Cerebellar nuclear complex (tissue), 1 donor: ENCODE measurements around the gene SLC4A11.
A peak's percentile ranks its signal among the peaks of the same experiment; 100 is the strongest.

Experiments used
- DNase-seq, 2 experiments: peaks; one replicate each; lab custom pipeline; 2025; lab: John Stamatoyannopoulos, UW

Gene SLC4A11

DNA sequence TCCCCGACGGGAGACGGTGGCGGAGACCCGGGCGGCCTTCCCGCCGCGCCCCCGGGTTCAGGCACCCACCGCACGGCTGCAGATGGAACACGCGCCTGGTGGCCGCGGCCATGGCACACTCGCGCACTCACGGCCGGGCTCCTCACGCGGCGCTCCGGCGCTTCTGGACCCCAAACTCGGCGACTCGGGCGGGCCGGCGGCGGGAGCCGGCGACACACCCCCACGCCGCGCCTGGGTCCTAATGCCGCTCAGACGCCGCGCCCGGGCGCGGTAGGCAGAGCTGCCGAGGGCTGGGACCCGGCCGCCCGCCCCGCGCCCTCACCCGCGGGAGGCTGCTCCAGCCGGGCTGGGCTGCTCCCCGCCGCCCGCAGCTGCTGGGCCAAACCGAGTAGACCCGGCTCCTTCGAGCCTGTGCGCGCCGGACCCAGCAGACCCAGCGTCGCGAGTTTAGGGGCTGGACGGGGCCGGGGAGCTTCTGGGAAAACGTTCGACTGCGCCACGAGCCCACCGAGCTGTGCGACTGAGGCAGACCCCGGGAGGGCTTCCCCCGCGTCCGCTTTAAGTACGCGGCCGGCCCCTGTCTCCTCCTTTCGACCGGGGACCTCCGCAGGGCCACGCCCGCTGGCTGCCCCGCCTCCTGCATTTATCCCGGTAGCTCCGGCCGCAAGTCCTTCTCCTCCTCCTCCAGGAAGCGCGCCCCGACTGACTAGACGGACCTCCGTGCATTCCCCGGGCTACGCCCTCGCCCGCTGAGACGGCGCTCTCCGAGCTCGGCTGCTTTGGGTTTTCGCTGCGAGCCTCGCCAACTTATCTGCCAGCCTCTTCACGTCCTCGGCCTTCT lies at the start of gene SLC4A11:
Gene SLC4A11 (minus strand): TSS at position 165 of the 841 bp plus-strand sequence. CDS start 53 bp downstream, at position 112.
- DNase-seq = no peak

DNA sequence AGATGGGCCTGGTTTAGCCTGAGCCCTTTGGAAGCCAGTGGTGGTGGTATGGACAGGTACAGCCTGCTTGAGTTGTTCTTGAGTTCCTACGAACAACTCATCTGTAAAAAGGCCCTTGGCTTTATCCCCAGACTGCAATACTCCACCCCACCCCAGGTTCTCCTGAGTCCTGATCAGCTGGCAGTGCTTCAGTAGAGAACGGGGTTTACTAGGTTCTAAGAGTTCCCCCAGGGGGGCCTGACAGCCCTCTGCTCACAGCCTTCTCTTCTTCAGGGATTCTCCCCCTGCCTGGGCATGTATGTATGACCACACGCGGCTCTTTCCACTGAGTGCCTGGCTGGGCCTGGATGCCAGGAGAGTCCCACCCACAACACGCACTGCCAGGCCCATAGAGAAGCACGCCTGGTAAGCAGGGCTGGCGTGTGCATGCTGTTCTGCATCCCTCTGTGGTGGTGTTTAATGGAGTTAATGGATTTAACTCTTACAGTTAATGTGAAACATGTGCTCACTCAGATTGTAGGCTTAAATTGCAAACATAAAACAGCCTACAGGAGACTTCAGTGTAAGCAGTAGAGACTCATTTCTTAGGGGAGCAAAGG lies 44.3 kb upstream of the SLC4A11 start:
- DNase-seq = no peak

- no peak for DNase-seq
These were observed 43.6 kb upstream of the SLC4A11 start for GRCh38 chr20:3282271-3283221.

- DNase-seq = no peak
These were observed 42.4 kb upstream of the SLC4A11 start for GRCh38 chr20:3281437-3281836.

DNA sequence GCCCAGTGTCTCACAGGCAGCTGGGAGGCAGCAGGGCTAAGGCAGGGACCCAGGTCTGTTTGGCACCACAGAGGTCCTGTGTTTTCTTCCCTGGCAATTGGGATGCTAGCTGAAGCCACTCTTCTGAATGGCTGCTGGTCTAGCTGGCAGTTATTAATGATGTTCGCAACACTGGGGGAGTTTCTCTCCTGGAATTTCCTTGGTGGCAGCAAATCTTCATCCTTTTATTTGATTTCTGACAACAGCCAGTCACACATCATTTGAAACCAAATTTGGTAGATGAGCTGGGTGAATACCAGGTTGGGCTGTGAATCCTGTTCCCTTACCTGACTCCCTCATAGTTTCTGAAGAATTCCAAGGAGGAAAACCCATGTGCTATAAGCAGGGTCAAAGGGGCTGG lies 40.8 kb upstream of the SLC4A11 start:
- no peak for DNase-seq

DNA sequence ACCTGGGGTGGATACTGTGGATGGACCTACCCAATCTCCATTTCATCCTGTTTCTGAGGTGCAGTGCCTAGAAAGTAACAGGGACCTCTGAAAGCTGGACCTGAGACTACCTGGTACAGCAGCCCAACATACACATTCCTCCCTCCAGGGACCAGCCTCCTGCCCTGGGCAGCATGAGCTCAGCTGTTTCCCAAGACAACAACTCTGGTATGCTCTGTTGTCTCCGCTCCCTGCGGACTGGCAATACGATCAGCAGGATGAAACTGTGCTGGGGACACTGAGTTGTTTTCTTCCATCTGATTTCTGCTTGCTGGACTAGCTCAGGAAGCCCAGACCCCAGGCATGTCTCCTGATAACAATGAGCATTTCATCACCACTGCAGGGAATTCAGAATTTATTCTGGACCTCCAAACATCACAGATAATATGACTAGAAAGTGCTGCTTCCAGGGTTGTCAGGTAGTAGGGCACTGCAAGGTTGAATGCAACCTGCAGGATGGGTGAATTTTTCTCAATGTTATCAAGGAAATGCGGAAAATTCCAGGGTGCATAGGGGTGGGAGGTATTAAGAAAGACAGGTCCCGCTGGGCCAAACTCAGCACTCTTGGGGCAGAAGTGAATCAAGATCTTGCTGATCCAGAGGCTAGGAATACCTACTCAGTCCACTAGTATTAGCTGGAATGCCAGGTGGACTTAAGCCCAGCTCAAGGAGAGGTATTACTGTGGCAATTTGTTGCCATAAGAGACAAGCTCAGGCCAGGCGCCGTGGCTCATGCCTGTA lies 38.9 kb upstream of the SLC4A11 start:
- DNase-seq = no peak

- no peak for DNase-seq
These were observed 37.7 kb upstream of the SLC4A11 start for GRCh38 chr20:3276680-3277015.

DNA sequence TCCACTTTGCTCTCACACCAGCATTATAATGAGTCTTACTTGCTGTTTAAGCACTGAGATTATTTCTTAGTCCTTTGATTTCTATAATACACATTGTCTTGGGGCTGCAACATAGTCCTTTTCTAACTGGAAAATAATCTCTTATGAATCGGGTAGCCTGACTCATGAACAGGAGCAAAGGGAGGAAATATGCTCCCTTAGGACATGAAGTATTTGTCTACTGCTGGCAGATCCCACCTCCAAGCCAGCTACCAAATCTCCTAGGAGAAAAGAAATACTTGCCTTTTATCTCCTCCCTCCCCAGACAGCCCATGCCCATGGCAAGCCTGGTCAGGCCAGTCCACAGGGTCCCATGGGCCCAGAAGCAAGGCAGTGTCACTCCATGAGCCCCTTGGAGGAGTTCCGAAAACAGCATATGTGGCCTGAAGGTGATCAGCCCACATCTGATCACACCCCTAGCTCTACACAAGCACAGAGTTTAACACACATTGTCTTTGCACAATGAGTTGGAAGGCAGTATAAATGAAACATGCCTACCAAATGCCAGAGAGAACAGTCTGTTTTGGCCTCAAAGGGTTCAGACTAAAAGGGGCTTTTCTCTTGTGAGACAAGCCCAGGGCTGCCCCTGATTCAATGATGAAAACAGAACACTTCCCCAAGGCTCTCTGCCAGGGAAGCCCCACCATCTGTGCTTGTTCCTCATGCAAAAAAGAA lies 37.1 kb upstream of the SLC4A11 start:
- DNase-seq = no peak

DNA sequence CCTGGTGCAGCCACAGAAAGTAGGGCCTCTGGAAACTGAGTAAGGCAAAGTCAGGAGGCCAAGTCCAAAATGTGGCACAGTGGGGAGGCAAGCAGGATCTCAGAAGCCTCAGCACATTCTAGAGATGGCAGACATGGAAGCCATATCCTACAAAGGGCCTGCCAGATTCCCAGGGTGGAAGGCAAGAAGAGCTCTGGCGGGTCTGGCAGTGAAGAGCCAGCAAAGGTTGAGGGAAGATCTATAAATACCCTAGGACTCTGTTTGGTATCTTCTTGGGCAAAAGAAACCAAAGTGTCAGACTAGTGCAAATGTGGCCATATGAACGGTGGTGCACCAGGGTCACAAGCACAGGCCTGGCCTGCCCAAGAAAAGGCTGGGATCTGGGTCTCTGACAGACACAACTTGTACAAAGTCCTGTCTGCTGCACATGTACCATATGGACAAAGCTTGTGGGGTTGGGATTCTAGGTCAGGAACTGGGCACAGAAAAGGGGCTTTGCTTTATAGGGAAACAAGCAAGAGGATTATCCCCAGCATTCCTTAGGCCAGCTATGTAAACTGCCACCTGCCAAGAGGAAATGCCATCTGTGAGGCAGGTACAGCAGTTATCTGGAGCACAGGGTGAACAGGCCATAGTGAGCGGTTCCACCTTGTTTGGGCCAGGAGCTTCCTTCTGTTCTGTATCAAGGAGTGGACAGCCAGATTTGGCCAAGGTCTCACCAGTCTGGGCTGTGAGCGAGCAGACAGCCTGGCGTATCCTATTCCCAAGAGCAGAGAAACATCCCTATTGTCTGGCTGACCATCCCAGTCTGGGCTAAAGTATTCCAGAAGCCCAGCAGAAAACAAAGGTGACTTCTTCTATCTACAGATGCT lies 36.3 kb upstream of the SLC4A11 start:
- DNase-seq = peak; percentile 91 to 94

GRCh38 chr20:3273371-3273770 lies 34.4 kb upstream of the SLC4A11 start:
- DNase-seq = no peak

DNA sequence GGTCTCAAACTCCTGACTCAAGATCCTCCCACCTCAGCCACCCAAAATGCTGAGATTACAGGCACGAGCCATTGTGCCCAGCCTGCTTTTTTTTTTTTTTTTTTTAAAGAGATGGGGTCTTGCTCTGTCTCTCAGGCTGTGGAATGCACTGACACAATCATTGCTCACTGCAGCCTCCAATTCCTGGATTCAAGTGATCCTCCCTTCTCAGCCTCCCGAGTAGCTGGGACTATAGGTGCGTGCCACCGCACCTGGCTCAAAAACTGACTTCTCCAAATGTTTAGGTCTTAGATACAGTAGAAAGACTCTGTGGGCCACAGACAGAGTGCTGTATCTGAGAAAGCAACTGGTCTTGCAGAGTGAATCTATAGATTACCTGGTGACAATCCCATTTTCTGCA lies 31.1 kb upstream of the SLC4A11 start:
- no peak for DNase-seq

GRCh38 chr20:3262566-3262965 lies 23.6 kb upstream of the SLC4A11 start:
- no peak for DNase-seq

DNA sequence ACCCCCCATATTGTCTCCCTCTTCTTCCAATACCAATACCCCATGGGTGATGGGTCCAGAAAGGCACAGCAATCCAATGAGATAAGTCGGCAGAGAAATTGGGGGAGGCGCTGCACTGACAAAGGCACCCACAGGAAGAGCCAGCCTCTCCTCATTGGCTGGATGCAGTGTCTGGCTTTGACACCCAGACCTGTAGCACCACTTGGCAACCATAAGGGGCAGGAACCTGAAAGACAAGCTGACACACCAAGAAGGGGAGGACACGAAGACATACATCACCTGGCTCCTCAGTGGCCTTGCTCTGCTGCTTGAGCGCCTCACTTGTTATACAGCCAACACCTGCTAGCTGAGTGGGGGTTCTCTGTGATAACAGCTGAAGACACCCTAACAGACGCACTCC lies 19.4 kb upstream of the SLC4A11 start:
- DNase-seq = no peak

DNA sequence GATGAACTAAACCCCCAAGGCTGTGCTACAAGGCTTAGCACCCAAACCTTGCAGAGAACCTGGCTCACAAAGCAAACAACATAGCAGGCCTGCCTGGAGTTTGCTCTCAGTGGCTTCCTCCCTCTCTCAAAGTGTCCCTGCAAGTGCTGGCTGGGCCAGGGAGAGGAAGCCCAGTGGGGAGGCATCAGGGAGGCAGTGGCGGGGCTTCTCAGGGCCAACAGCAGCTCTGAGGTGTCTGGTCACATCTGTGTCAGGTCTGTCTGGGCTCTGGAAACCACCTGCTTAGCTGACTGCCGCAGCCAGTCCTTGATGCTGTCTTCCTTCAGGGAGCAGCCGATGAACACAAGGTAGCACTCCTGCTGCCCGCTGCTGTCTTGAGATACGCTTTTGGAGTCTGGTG lies 16.7 kb upstream of the SLC4A11 start:
- DNase-seq = no peak

GRCh38 chr20:3251806-3252205 lies 12.8 kb upstream of the SLC4A11 start:
- peak in 1 of 2 experiments; percentile 15 for DNase-seq

DNA sequence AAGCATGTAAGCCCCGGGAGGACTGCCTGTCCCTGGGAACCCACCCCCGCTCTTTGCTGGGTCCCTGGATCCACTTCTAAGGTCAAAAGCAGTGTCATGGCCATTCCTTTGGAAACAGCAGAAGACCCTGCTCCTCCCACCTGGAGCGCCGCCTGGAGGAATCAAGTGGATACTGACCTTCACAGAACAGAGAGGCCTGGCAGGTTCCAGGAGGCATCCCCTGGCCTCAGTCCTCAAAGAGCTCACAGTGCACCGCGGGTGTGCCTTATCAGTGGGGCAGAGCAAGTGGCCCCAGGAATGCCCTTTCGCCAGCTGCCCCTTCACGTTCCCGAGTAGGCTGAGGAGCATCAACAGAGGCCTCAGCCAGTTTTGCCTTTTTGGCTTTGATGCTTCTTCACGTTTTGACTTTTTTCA lies 11.1 kb upstream of the SLC4A11 start:
- DNase-seq = no peak

- no peak for DNase-seq
These were observed 10.0 kb upstream of the SLC4A11 start for GRCh38 chr20:3248993-3249347.

DNA sequence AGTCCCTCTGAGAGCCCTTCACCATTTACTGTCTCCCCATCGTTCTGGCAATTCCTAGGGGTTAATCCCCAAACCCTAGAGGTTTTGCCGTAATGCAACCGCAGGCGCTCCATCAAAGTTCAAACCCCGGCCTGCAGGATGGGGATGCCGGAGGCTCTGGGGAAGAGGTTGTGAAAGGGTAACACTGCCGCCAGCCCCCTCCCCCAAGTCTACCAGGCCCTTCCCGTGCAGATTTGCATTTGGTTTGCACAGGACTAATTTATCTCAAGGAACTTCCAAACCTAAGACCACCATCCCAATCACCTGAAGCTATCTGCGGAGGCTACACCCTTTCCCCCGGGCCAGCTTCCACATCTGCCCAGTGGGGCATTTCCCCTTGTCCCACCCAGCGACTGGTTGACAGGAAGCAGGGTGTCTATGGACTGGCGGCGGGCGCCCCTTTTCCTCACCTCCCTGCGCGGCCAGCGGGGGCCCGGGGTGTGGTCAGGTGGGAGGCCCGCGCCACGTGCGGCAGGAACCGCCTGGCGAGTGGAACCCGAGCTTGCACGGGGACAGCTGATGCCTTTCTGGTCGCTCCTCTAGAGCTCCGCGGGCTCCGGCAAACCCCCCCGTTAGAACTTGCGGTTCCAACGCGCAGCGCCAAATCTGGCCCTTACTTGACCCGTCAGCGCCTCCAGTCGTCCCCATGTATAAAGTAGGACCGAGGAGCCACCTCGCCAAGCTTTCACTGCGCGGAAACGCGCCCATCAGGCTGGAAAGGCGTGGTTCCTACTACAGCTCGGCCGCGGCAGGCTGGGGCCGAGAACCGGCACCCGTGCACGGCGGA lies 9.4 kb upstream of the SLC4A11 start:
- DNase-seq = no peak

- DNase-seq = no peak
These were observed 8.6 kb upstream of the SLC4A11 start for GRCh38 chr20:3247638-3248037.
